Coronary artery (tissue), 2 donors: Measurements from ENCODE around the gene PROSER3.

ENCODE experiments used
- DNase-seq: peaks from one replicate; pipeline ENCODE4 v3.0.0-alpha.2; 2017; ENCODE audit warnings: low spot score
- H3K27ac ChIP-seq, 2 donors: fragments of 200-600 bp; sonication (generic); one replicate each; pipeline ENCODE4 v1.5.1; 2016 to 2019
- H3K4me3 ChIP-seq: fragments of 200-600 bp; sonication (generic); 2 replicates; pipeline ENCODE4 v1.5.1; 2016; ENCODE audit warnings: mild to moderate bottlenecking, moderate library complexity
- TF ChIP-seq, protein P1 (sequence below): fragments of 200-600 bp; sonication (generic); IDR thresholded peaks from one replicate; pipeline ENCODE4 v1.5.1; 2019; ENCODE audit warnings: antibody characterized with exemption

PROSER3 gene

DNA sequence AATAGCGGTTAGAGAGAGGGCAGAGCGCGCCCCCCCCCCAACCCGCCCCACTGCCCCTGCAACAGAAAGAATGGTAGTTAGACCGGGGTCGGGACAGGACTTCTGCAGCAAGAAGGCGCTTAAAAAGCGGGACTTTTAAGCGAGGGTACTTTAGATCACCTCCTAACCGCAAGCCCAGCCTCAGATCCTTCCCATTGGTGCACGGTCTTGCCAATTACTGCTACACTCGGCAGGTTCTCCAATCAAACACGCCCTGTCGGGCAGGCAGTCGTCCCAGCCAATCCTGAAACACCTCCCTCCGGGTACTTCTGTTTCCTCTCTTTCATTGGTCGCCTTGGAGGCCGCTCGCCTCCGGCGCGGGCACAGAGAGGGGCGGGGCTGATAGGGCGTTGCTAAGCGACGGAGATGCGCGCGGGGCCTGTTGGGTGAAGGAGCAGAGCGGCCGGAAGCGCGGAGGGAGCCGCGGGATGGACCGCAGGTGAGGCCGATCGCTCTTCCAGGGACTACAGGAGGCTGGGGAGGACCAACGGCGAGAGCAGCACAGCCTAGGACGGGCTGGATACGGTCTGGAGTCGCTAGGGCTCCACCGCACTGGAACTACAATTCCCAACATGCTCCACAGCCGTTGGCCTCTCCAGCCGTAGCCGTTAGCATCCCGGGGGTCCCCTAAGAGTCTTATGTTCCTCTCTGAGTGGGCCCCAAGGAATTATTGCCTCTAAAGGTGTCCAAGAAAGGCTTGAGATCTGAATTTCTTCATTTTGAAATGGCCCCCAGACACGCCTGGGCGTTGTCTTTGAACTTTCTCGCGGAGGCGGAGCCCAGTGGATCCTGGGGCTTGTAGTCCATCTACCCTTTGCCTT is at the start of gene PROSER3:
TSS of gene PROSER3 (plus strand) at position 428 of the 860 bp plus-strand sequence. CDS start at position 468, 40 bp downstream.
- DNase-seq, result peak; percentile 100
- Histone ChIP-seq H3K4me3 (peak within 1 kb of the TSS; percentile 79), H3K27ac (peak within 1 kb of the TSS; percentile 100)
- TF ChIP-seq, protein P1, sequence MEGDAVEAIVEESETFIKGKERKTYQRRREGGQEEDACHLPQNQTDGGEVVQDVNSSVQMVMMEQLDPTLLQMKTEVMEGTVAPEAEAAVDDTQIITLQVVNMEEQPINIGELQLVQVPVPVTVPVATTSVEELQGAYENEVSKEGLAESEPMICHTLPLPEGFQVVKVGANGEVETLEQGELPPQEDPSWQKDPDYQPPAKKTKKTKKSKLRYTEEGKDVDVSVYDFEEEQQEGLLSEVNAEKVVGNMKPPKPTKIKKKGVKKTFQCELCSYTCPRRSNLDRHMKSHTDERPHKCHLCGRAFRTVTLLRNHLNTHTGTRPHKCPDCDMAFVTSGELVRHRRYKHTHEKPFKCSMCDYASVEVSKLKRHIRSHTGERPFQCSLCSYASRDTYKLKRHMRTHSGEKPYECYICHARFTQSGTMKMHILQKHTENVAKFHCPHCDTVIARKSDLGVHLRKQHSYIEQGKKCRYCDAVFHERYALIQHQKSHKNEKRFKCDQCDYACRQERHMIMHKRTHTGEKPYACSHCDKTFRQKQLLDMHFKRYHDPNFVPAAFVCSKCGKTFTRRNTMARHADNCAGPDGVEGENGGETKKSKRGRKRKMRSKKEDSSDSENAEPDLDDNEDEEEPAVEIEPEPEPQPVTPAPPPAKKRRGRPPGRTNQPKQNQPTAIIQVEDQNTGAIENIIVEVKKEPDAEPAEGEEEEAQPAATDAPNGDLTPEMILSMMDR, result no peak

DNA sequence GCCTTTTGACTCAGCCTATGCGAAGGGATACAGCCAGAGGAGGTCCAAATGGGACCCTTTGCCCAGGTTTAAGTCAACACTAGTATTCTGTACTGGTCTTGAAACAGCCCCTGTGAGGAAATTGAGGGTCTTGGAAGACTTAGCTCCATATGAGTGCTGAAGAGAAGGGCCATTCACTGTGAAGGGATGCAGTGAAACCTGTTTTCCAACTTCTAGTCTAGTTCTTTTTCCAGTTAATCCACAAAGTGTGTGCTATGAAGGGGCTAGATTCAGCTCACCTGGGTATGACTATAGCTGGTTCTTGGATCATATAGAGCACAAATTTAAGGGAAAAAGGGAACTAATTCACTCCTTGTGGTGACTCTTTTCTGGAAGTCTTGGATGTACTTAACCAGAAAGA is 49.6 kb upstream of the PROSER3 start:
- no peak overlapping the region for H3K4me3 ChIP-seq
- no peak for DNase-seq
- TF ChIP-seq, protein P1, result no peak
- H3K27ac ChIP-seq, result no peak overlapping the region

- Histone ChIP-seq H3K27ac (no peak overlapping the region), H3K4me3 (no peak overlapping the region)
- DNase-seq, result no peak
- TF ChIP-seq, protein P1, result no peak
These were observed 46.9 kb upstream of the PROSER3 start for GRCh38 chr19:35710784-35711723.

DNA sequence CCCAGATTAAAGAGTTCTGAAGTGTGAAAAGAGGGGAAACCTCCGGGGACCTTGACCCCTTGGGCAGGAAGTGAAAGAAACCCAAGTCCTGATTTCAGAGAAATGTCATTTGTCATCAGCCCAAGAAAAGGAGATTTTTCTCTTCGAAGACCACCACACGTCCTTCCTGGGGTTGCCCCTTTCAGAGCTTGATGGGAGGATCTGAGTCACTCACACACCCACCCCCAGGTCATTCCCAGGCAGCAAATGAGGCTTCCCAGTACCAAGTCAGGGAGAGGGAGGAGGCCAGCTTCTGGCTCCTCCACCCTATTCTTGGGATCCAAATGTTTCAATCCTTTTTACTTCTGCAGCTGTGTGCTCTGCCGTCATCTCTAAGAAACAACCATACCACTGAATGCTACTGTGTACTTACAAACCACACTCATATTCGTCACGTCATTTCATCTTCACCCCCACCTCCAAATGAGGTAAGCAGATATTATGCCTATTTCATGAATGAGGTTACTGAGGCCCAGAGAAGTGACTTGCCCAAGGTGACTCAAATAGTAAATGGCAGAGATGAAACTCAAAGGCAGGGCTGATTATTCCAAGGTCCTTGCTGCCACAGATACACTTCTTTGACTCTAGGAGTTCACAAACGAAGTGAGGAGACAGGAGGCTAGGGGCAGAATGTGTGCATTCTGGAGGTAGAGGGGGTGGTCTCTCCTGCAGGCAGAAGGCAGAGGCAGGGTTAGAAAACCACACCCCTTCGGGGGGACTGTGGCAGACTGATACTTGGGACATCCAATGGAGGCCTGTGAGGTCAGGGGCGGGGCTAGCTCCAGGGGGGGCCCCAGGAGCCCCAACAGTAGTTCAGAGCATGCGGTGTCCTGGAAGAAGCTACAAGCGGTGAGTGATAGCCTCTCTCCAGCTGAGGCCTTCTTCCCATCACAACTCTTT is 45.1 kb upstream of the PROSER3 start:
- Histone ChIP-seq H3K27ac (no peak overlapping the region), H3K4me3 (no peak overlapping the region)
- DNase-seq, result no peak
- TF ChIP-seq, protein P1, result no peak

DNA sequence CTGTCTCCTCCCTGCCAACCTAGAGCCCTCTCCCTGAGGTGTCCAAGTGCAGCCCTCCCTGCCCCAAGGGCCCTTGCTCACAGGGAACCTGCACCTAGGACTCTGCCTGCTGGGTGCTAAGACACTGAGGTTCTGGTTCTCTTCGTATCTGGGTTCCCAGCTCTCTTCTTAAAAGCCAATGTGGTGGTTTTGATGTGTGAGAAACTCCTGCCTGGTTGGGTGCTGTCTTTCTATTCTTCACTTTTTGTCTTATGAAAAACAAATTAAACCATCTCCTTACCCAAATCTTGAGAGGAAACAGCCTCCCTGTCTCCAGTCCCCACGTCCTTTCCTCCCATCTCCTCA is 44.5 kb upstream of the PROSER3 start:
- no peak overlapping the region for H3K27ac ChIP-seq

More for the DNA sequence above, 44.5 kb upstream of the PROSER3 start:
- no peak for DNase-seq
- TF ChIP-seq, protein P1, result no peak
- no peak overlapping the region for H3K4me3 ChIP-seq
